Mucosa of descending colon (tissue), 3 donors: ENCODE data around the gene ARSJ. TPM values are rescaled to one million over a fixed set of nuclear protein-coding genes. Genes with fewer than 3 reads are reported as not detected.

Experiments
- ATAC-seq: fragments of 200-7000 bp; cut with Tn5 transposase; one replicate; pipeline ENCODE4 v1.9.1; 2020; ENCODE audit warnings: mild to moderate bottlenecking, moderate library complexity
- DNase-seq, 3 donors: peaks; one replicate each; pipeline ENCODE4 v3.0.0-alpha.2; 2020
- H3K36me3 ChIP-seq: fragments of 200-600 bp; one replicate; pipeline ENCODE4 v1.8.0; 2021; ENCODE audit warnings: low read depth, mild to moderate bottlenecking
- H3K4me1 ChIP-seq: fragments of 200-600 bp; one replicate; pipeline ENCODE4 v1.8.0; 2021; ENCODE audit warnings: low read depth, mild to moderate bottlenecking
- H3K4me3 ChIP-seq: fragments of 200-600 bp; one replicate; pipeline ENCODE4 v1.8.0; 2021; ENCODE audit warnings: mild to moderate bottlenecking
- H3K9me3 ChIP-seq: fragments of 200-600 bp; one replicate; pipeline ENCODE4 v1.8.0; 2021; ENCODE audit warnings: mild to moderate bottlenecking
- CTCF ChIP-seq: fragments of 200-600 bp; IDR thresholded peaks from one replicate; pipeline ENCODE4 v1.8.0; 2022; ENCODE audit warnings: antibody characterized with exemption, mild to moderate bottlenecking
- intact Hi-C, 2 donors: fragments of 100-400 bp; cut with DNase I in 1 of 2; cut with micrococcal nuclease in 1 of 2; formaldehyde crosslinking; loops; one replicate each; pipeline versions ENCODE4 v1.11.0 to v1.11.1; 2022; cut with DNase I, micrococcal nuclease
- total RNA-seq, 3 donors: library from RNA; stranded (reverse); fragmentation: NEBNext Ultra II Directional in 2 of 3; extraction: Animal tissue kit (Norgen Biotek cat#: 25700) in 2 of 3; gene quantifications; one replicate each; pipeline versions ENCODE4 v1.2.1 to v1.2.4, GENCODE V29; 2021 to 2023
- donor health status: DM: no; HTN: no; CAD: no; lungs with moderate emphysema.
- donor health status: DM: no; HTN: no; CAD: no.
- donor health status: DM: no; HTN: yes; CAD: no.

ARSJ gene
- total RNA-seq, 3 donors from 2014 or later: 6.1 to 10.4 (median 6.5) TPM

GRCh38 chr4:113880240-113881028, 99.0 kb downstream of the ARSJ start:
- H3K4me3 ChIP-seq: no peak overlapping the region
- intact Hi-C loops: no loop called here
- H3K4me1 ChIP-seq: no peaks in the 10 kb centered on the region
- TF ChIP-seq CTCF: no peak
- ATAC-seq (no peak), DNase-seq (no peak)
- no peaks in the 10 kb centered on the region for H3K9me3 ChIP-seq
- H3K36me3 ChIP-seq: no peaks in the 10 kb centered on the region

GRCh38 chr4:113878668-113879067, 100.8 kb downstream of the ARSJ start:
- no peak for ATAC-seq
- Histone ChIP-seq H3K4me3 (no peak overlapping the region), H3K36me3 (no peaks in the 10 kb centered on the region), H3K4me1 (no peaks in the 10 kb centered on the region), H3K9me3 (no peaks in the 10 kb centered on the region)
- TF ChIP-seq CTCF: no peak
- DNase-seq: no peak
- intact Hi-C loops: no loop called here

DNA sequence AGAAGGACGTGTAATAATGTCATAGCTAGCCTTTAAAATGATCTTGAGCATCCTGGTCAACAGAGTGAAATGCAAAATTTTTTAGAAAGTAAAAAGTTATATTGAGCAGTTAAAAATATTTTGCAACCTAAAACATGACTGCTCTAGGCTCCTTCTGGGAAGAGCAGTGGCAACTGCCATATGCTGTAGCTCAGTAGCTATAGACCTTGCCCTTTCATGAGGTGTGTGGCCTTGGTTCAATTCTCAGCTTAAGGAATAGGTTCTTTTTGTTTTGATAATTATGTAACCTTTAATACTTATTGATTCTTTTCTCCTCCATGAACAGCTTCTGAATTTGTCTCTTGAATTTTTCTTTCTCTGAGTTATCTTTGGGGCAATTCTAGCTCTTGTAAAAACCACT, 105.0 kb downstream of the ARSJ start:
- Histone ChIP-seq H3K9me3 (no peaks in the 10 kb centered on the region), H3K4me1 (no peaks in the 10 kb centered on the region), H3K4me3 (no peak overlapping the region), H3K36me3 (no peaks in the 10 kb centered on the region)
- intact Hi-C loops: no loop called here
- ATAC-seq (no peak), DNase-seq (no peak)
- no peak for TF ChIP-seq CTCF

- H3K9me3 ChIP-seq: no peaks in the 10 kb centered on the region
- no peaks in the 10 kb centered on the region for H3K36me3 ChIP-seq
- DNase-seq: no peak
- ATAC-seq: no peak
- intact Hi-C loops: no loop called here
- H3K4me1 ChIP-seq: no peaks in the 10 kb centered on the region
- TF ChIP-seq CTCF: no peak
- H3K4me3 ChIP-seq: no peak overlapping the region
Measured at GRCh38 chr4:113873508-113873907, 105.9 kb downstream of the ARSJ start.

GRCh38 chr4:113872426-113873260, 106.8 kb downstream of the ARSJ start:
- no peaks in the 10 kb centered on the region for H3K36me3 ChIP-seq
- no peaks in the 10 kb centered on the region for H3K4me1 ChIP-seq
- ATAC-seq: no peak
- H3K4me3 ChIP-seq: no peak overlapping the region
- DNase-seq: no peak
- TF ChIP-seq CTCF: no peak
- H3K9me3 ChIP-seq: no peaks in the 10 kb centered on the region
- intact Hi-C loops: no loop called here
